ENCODE data around the gene CDIPT.
"Not testable (repeated sequence)": the region's sequence is repeated elsewhere in the genome, so short reads cannot be mapped to it uniquely, and the experiment has no call there.

The CDIPT gene

GRCh38 chr16:29898135-29898803, 35.2 kb upstream of the CDIPT start:
- DNase-seq (ENCODE audit: insufficient read length, low spot score) (no peak), FAIRE-seq (no peak)

GRCh38 chr16:29897333-29897732, 34.3 kb upstream of the CDIPT start:
- DNase-seq (ENCODE audit: insufficient read length, low spot score) (no peak), FAIRE-seq (no peak)

- DNase-seq (ENCODE audit: insufficient read length, low spot score) (no peak), FAIRE-seq (no peak)
Measured at GRCh38 chr16:29896841-29897240, 33.8 kb upstream of the CDIPT start.

GRCh38 chr16:29894352-29894751, 31.3 kb upstream of the CDIPT start:
- FAIRE-seq (no peak), DNase-seq (ENCODE audit: insufficient read length, low spot score) (no peak)

- DNase-seq (ENCODE audit: insufficient read length, low spot score) = no peak
- FAIRE-seq = no peak
Measured at GRCh38 chr16:29893553-29893952, 30.5 kb upstream of the CDIPT start.

GRCh38 chr16:29892458-29892813, 29.4 kb upstream of the CDIPT start:
- no peak for DNase-seq (ENCODE audit: insufficient read length, low spot score)
- FAIRE-seq = no peak

GRCh38 chr16:29891525-29892457, 28.8 kb upstream of the CDIPT start:
- DNase-seq (ENCODE audit: insufficient read length, low spot score) (no peak), FAIRE-seq (no peak)

- DNase-seq (ENCODE audit: insufficient read length, low spot score); FAIRE-seq: not testable (repeated sequence)
Measured at GRCh38 chr16:29889372-29889771, 26.3 kb upstream of the CDIPT start.

- FAIRE-seq (no peak), DNase-seq (ENCODE audit: insufficient read length, low spot score) (no peak)
Measured at GRCh38 chr16:29883987-29884386, 21.0 kb upstream of the CDIPT start.

- no peak for FAIRE-seq
Measured at GRCh38 chr16:29881050-29881449, 18.0 kb upstream of the CDIPT start.

GRCh38 chr16:29878172-29878571, 15.1 kb upstream of the CDIPT start:
- FAIRE-seq = no peak
- DNase-seq (ENCODE audit: insufficient read length, low spot score) = no peak

More at GRCh38 chr16:29881050-29881449, 18.0 kb upstream of the CDIPT start:
- no peak for DNase-seq (ENCODE audit: insufficient read length, low spot score)

GRCh38 chr16:29877266-29877961, 14.4 kb upstream of the CDIPT start:
- no peak for DNase-seq (ENCODE audit: insufficient read length, low spot score)

GRCh38 chr16:29876594-29877249, 13.7 kb upstream of the CDIPT start:
- DNase-seq (ENCODE audit: insufficient read length, low spot score) (no peak), FAIRE-seq (no peak)

More at GRCh38 chr16:29877266-29877961, 14.4 kb upstream of the CDIPT start:
- FAIRE-seq = no peak

GRCh38 chr16:29876217-29876593, 13.2 kb upstream of the CDIPT start:
- DNase-seq (ENCODE audit: insufficient read length, low spot score) (no peak), FAIRE-seq (no peak)

- FAIRE-seq (no peak), DNase-seq (ENCODE audit: insufficient read length, low spot score) (no peak)
Measured at GRCh38 chr16:29875206-29875605, 12.2 kb upstream of the CDIPT start.

GRCh38 chr16:29873319-29873718, 10.3 kb upstream of the CDIPT start:
- FAIRE-seq = no peak
- DNase-seq (ENCODE audit: insufficient read length, low spot score) = no peak

GRCh38 chr16:29871822-29872546, 9.0 kb upstream of the CDIPT start:
- no peak for FAIRE-seq
- DNase-seq (ENCODE audit: insufficient read length, low spot score) = no peak

GRCh38 chr16:29869067-29869466, 6.0 kb upstream of the CDIPT start:
- DNase-seq (ENCODE audit: insufficient read length, low spot score); FAIRE-seq: not testable (repeated sequence)

- FAIRE-seq = no peak
- no peak for DNase-seq (ENCODE audit: insufficient read length, low spot score)
Measured at GRCh38 chr16:29868396-29869009, 5.5 kb upstream of the CDIPT start.

- FAIRE-seq (no peak), DNase-seq (ENCODE audit: insufficient read length, low spot score) (no peak)
Measured at GRCh38 chr16:29864205-29864604, 1.2 kb upstream of the CDIPT start.

Data from HTR-8/SVneo (cell line).